ENCODE measurements around the gene CFAP77. TPM values are rescaled to one million over a fixed set of nuclear protein-coding genes. Genes with fewer than 3 reads are reported as not detected.

Gene CFAP77
- total and polyA plus RNA-seq, 2 of the 8 experiments (the other 6 are each of a cell fraction or from before 2014, with no cell fraction given): 0.63 to 0.97 TPM

GRCh38 chr9:132594412-132594811, 184.4 kb downstream of the CFAP77 start (continued):
- TF ChIP-seq CTCF (IDR thresholded peaks at IDR 0.05; ENCODE audit: control extremely low read depth in 1 of 3, insufficient read depth in 1 of 3, low read depth in 1 of 3, low read length in 3 of 3) (no peak), JUND (IDR thresholded peaks at IDR 0.05; ENCODE audit: low read length) (no peak), RXRA (IDR thresholded peaks at IDR 0.05; ENCODE audit: insufficient read depth, low read depth, low read length) (no peak), SIRT6 (IDR thresholded peaks at IDR 0.05; ENCODE audit: low read length) (no peak), TAF7 (optimal IDR thresholded peaks at IDR 0.05; ENCODE audit: borderline replicate concordance, low read depth, low read length) (no peak), HDAC6 (IDR thresholded peaks at IDR 0.05; ENCODE audit: low read depth, low read length) (no peak), CBX5 (IDR thresholded peaks at IDR 0.05; ENCODE audit: low read depth, low read length) (no peak)

Data from H1 (cell line).